ENCODE measurements around the gene RAF1. TPM values are rescaled to one million over a fixed set of nuclear protein-coding genes. Genes with fewer than 3 reads are reported as not detected.

The RAF1 gene
- total and polyA plus RNA-seq, 2 of the 13 experiments (the other 11 are each of a cell fraction or from before 2014, with no cell fraction given), result 72.2 to 91.4 TPM

- intact Hi-C loops (cut with micrococcal nuclease; ENCODE audit: unreplicated experiment) (loop anchor here (5.0 kb wide), 1 partner anchor 102 kb away; the partner anchor contains the start of gene MKRN2), in situ Hi-C loops (cut with HindIII; ENCODE audit: extremely low pct_ligation_motif_present, low pct_unique_long_range_greater_than_20kb) (no loop called here)
- CTCF ChIA-PET (ENCODE audit: low intra/inter-chr PET ratio, low total read pairs), result no interaction called here
- Histone ChIP-seq H2AFZ (ENCODE audit: low read length) (no peak overlapping the region), H4K20me1 (ENCODE audit: insufficient read depth, low read length) (peaks cover 31% of the 10 kb centered on the region), H3K4me2 (ENCODE audit: low read depth, low read length) (0 out of 2 replicates have a peak overlapping the region, but pooled peaks have one; percentile 78), H3K79me2 (ENCODE audit: insufficient read depth, low read length) (peaks cover 94% of the 10 kb centered on the region), H3K4me3 (replicated peaks in 1 of 3; ENCODE audit: insufficient read depth in 1 of 3, low read depth in 2 of 3, low read length in 3 of 3) (no peak overlapping the region), H3K9me3 (ENCODE audit: low read length) (no peaks in the 10 kb centered on the region), H3K27ac (ENCODE audit: extremely low read length, insufficient read depth, low read length) (no peak overlapping the region), H3K9ac (ENCODE audit: insufficient read depth, low read depth, low read length) (no peak overlapping the region), H3K27me3 (ENCODE audit: control insufficient read depth in 1 of 2, insufficient read depth in 2 of 2, low read length in 2 of 2) (no peaks in the 10 kb centered on the region; a peak in 1 of 5 replicates), H3K4me1 (ENCODE audit: insufficient read depth, low read length) (peaks cover 53% of the 10 kb centered on the region), H3K36me3 (replicated peaks in 1 of 2; ENCODE audit: control insufficient read depth in 1 of 2, insufficient read depth in 2 of 2, low read length in 2 of 2) (no peaks in the 10 kb centered on the region; a peak in 1 of 5 replicates)
- ATAC-seq, result no peak
- no peak for TF ChIP-seq HMGA1 (CRISPR knock-in tag; conservative IDR thresholded peaks at IDR 0.05)
- TF ChIP-seq ZNF615 (CRISPR knock-in tag; IDR thresholded peaks at IDR 0.05; ENCODE audit: borderline replicate concordance), result no peak
- no peak for TF ChIP-seq SUZ12 (IDR thresholded peaks at IDR 0.05; ENCODE audit: low read depth, low read length)
- no peak for TF ChIP-seq ZNF775 (CRISPR knock-in tag; IDR thresholded peaks at IDR 0.05; ENCODE audit: borderline replicate concordance)
- no peak for TF ChIP-seq ZNF24 (IDR thresholded peaks at IDR 0.05)
- no peak for TF ChIP-seq KDM6A (CRISPR knock-in tag; IDR thresholded peaks at IDR 0.05; ENCODE audit: low read depth)
- TF ChIP-seq, protein P1, sequence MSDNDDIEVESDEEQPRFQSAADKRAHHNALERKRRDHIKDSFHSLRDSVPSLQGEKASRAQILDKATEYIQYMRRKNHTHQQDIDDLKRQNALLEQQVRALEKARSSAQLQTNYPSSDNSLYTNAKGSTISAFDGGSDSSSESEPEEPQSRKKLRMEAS (IDR thresholded peaks at IDR 0.05), result no peak
- no peak for FAIRE-seq
- WGBS (ENCODE audit: low lambda C conversion rate), result 89% methylated on average over 3 of the region's 3 CpGs
- no peak for DNase-seq (ENCODE audit: low spot score)
- POLR2A ChIA-PET, result interaction anchor here (1.4 kb wide), 1 partner anchor 13 kb away, joined by 4 read pairs; no protein-coding TSS in a partner anchor
- BruUV-seq (replicated peaks), result no TSS peak
Observed at GRCh38 chr3:12659316-12660015, 4.5 kb downstream of the RAF1 start.

- CTCF ChIA-PET (ENCODE audit: low intra/inter-chr PET ratio, low total read pairs), result no interaction called here
- H4K20me1 ChIP-seq (ENCODE audit: insufficient read depth, low read length), result peaks cover 31% of the 10 kb centered on the region
- no peak for ATAC-seq
- H3K9ac ChIP-seq (ENCODE audit: insufficient read depth, low read depth, low read length), result no peak overlapping the region
- POLR2A ChIA-PET, result no interaction called here
- H3K4me3 ChIP-seq (replicated peaks in 1 of 3; ENCODE audit: insufficient read depth in 1 of 3, low read depth in 2 of 3, low read length in 3 of 3), result no peak overlapping the region
- no peaks in the 10 kb centered on the region; a peak in 1 of 5 replicates for H3K27me3 ChIP-seq (ENCODE audit: control insufficient read depth in 1 of 2, insufficient read depth in 2 of 2, low read length in 2 of 2)
- H3K27ac ChIP-seq (ENCODE audit: extremely low read length, insufficient read depth, low read length), result no peak overlapping the region
- FAIRE-seq, result no peak
- BruUV-seq (replicated peaks), result no TSS peak
- peaks cover 100% of the 10 kb centered on the region for H3K79me2 ChIP-seq (ENCODE audit: insufficient read depth, low read length)
- no peaks in the 10 kb centered on the region; a peak in 1 of 5 replicates for H3K36me3 ChIP-seq (replicated peaks in 1 of 2; ENCODE audit: control insufficient read depth in 1 of 2, insufficient read depth in 2 of 2, low read length in 2 of 2)
- no peak for DNase-seq (ENCODE audit: low spot score)
- no peaks in the 10 kb centered on the region for H3K9me3 ChIP-seq (ENCODE audit: low read length)
- no peak overlapping the region for H2AFZ ChIP-seq (ENCODE audit: low read length)
- 93% methylated on average over 4 of the region's 4 CpGs for WGBS (ENCODE audit: low lambda C conversion rate)
- intact Hi-C loops (cut with micrococcal nuclease; ENCODE audit: unreplicated experiment) (no loop called here), in situ Hi-C loops (cut with HindIII; ENCODE audit: extremely low pct_ligation_motif_present, low pct_unique_long_range_greater_than_20kb) (no loop called here)
- H3K4me2 ChIP-seq (ENCODE audit: low read depth, low read length), result no peak overlapping the region
- peaks cover 57% of the 10 kb centered on the region for H3K4me1 ChIP-seq (ENCODE audit: insufficient read depth, low read length)
- TF ChIP-seq ZNF552 (CRISPR knock-in tag; IDR thresholded peaks at IDR 0.05; ENCODE audit: borderline replicate concordance), result no peak
- TF ChIP-seq POLR2AphosphoS5 (IDR thresholded peaks at IDR 0.05; ENCODE audit: low read depth, low read length), result no peak
- TF ChIP-seq ZNF616 (CRISPR knock-in tag; IDR thresholded peaks at IDR 0.05; ENCODE audit: low read depth), result no peak
- TF ChIP-seq, protein P2, sequence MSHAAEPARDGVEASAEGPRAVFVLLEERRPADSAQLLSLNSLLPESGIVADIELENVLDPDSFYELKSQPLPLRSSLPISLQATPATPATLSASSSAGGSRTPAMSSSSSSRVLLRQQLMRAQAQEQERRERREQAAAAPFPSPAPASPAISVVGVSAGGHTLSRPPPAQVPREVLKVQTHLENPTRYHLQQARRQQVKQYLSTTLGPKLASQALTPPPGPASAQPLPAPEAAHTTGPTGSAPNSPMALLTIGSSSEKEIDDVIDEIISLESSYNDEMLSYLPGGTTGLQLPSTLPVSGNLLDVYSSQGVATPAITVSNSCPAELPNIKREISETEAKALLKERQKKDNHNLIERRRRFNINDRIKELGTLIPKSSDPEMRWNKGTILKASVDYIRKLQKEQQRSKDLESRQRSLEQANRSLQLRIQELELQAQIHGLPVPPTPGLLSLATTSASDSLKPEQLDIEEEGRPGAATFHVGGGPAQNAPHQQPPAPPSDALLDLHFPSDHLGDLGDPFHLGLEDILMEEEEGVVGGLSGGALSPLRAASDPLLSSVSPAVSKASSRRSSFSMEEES (CRISPR knock-in tag; IDR thresholded peaks at IDR 0.05), result no peak
- TF ChIP-seq CENPX (CRISPR knock-in tag; IDR thresholded peaks at IDR 0.05), result no peak
- TF ChIP-seq KLF15 (CRISPR knock-in tag; IDR thresholded peaks at IDR 0.05; ENCODE audit: borderline replicate concordance), result no peak
- TF ChIP-seq RFX1 (IDR thresholded peaks at IDR 0.05), result no peak
Observed at GRCh38 chr3:12658593-12659058, 5.3 kb downstream of the RAF1 start.
